Pancreas (tissue), 10 donors: Measurements from ENCODE around the gene TERT. TPM values are rescaled to one million over a fixed set of nuclear protein-coding genes. Genes with fewer than 3 reads are reported as not detected.

ENCODE experiments used
- ATAC-seq, 4 donors: fragments of 200-7000 bp; cut with Tn5 transposase; one replicate each; pipeline versions ENCODE4 v1.8.0 to v1.9.1; 2020; ENCODE audit warnings: mild to moderate bottlenecking in 4 of 4, moderate library complexity in 4 of 4
- DNase-seq, 6 donors: peaks; one replicate each; pipeline ENCODE4 v3.0.0-alpha.2; 2020
- FAIRE-seq: peaks from 2 replicates; lab custom pipeline; 2012; peaks lifted over from hg19 to GRCh38; lab: Jason Lieb, UNC
- H3K27ac ChIP-seq, 4 donors: fragments of 200-600 bp; sonication (generic); 1 replicate in 3 of 4; 2 replicates in 1 of 4; pipeline versions ENCODE4 v1.5.0 to v1.8.0; 2020
- H3K27me3 ChIP-seq, 4 donors: fragments of 200-600 bp; one replicate each; pipeline ENCODE4 v1.8.0; 2021
- H3K36me3 ChIP-seq, 3 donors: fragments of 200-600 bp; sonication (generic) in 1 of 3; one replicate each; pipeline versions ENCODE4 v1.5.0 to v1.8.0; 2020 to 2021
- H3K4me1 ChIP-seq, 3 donors: fragments of 200-600 bp; one replicate each; pipeline ENCODE4 v1.8.0; 2021
- H3K4me3 ChIP-seq, 4 donors: fragments of 200-600 bp; sonication (generic) in 2 of 4; one replicate each; pipeline versions ENCODE4 v1.5.0 to v1.8.0; 2020 to 2021
- H3K9me3 ChIP-seq, 4 donors: fragments of 200-600 bp; one replicate each; pipeline ENCODE4 v1.8.0; 2021
- WGBS, 2 donors: extraction: QIAGEN DNeasy Blood & Tissue Kit; methylation state at CpG; one replicate each; pipeline ENCODE4 v1.1.7; 2013; 5-methylcytosine and 5-hydroxymethylcytosine counted together
- intact Hi-C, 3 donors: fragments of 100-400 bp; cut with DNase I; formaldehyde crosslinking; loops; one replicate each; pipeline versions ENCODE4 v1.11.1 to v1.14.2; 2022
- polyA plus RNA-seq, 2 donors: library from polyadenylated mRNA; stranded (reverse); fragments of 200-250 nt; gene quantifications; one replicate each; pipeline ENCODE4 v1.2.3, GENCODE V29; 2013
- total RNA-seq, 6 donors: library from RNA; stranded (reverse); fragmentation: NEBNext Ultra II Directional in 4 of 6; extraction: Animal tissue kit (Norgen Biotek cat#: 25700) in 4 of 6; gene quantifications; one replicate each; pipeline versions ENCODE4 v1.2.1 to v1.2.4, GENCODE V29; 2021 to 2023
- TF ChIP-seq, protein P1 (sequence below), 4 donors: fragments of 200-600 bp; sonication (generic) in 3 of 4; IDR thresholded peaks; one replicate each; pipeline versions ENCODE4 v1.5.0 to v1.8.0; 2021; ENCODE audit warnings: antibody characterized with exemption in 4 of 4
- donor health status: healthy with polysubstance abuse.
- donor health status: DM: no; HTN: no; CAD: no; lungs with moderate emphysema.
- donor health status: DM: no; HTN: no; CAD: no.
- donor health status: control.
- donor health status: control.
- donor health status: Bipolar disorder and iron deficiency.
- donor health status: DM: yes; HTN: yes; CAD: no.
- donor health status: DM: no; HTN: no; CAD: no.
- donor health status: DM: no; HTN: no; CAD: no.
- donor health status: DM: yes; HTN: yes; CAD: no.

Gene TERT
- total and polyA plus RNA-seq, 8 donors: 0.06 to 0.28 (median 0.25) TPM; not detected in 5

DNA sequence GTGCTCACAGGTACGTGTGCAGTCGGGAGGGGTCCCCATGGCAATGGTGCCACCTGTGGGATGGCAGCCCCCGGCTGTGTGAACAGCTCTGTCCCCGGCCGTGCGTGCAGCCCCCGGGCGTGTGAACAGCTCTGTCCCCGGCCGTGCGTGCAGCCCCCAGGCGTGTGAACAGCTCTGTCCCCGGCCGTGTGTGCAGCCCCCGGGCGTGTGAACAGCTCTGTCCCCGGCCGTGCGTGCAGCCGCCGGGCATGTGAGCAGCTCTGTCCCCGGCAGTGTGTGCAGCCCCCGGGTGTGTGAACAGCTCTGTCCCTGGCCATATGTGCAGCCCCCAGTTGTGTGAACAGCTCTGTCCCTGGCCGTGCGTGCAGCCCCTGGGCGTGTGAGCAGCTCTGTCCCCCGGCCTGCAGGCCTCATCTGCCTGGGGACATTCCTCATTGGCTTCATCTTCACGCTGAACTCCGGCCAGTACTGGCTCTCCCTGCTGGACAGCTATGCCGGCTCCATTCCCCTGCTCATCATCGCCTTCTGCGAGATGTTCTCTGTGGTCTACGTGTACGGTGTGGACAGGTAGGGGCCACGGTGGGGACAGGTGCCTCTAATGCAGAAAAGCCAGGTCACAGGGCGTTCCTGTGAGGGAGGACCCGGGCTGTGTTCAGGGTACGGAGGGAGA lies 75.6 kb downstream of the TERT start:
- no peaks in the 10 kb centered on the region for H3K9me3 ChIP-seq
- intact Hi-C loops: no loop called here

DNA sequence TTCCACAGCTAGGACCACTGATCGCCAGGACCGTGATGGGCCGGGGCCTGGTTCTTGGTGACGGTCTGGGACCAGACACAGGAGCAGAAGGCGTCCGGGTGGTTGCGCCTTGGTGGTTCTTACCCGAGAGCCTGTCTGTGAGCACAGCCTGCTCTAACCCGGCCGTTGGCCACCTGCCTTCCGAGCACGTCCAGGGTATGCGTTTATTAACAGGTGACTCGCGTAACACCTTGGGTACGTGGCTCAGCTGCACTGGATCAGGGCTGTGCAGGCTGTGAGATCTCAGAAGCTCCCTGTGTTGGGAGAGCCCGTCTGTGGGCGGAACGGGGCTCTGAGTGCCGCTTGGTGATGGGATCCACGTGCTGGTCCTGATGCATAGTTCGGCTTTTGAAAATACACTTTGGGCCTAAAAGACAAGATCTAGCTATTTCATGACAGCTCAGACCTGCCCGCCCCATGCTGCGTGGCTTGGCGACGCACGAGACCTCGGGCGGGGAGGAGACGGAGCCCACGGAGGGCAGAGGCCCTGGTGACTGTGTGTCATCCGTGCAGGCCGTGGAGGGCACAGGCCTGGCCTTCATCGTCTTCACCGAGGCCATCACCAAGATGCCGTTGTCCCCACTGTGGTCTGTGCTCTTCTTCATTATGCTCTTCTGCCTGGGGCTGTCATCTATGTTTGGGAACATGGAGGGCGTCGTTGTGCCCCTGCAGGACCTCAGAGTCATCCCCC lies 76.4 kb downstream of the TERT start:
- Histone ChIP-seq H3K27ac (no peak overlapping the region), H3K36me3 (no peaks in the 10 kb centered on the region), H3K9me3 (no peaks in the 10 kb centered on the region), H3K4me3 (no peak overlapping the region), H3K4me1 (no peaks in the 10 kb centered on the region), H3K27me3 (no peaks in the 10 kb centered on the region)
- intact Hi-C loops: no loop called here
- 74 to 88% methylated on average over 38 of the region's 38 CpGs for whole genome bisulfite sequencing, 2 donors
- peak in 2 of 6 donors; percentile 15 to 56 for DNase-seq
- FAIRE-seq: no peak
- TF ChIP-seq, protein P1, sequence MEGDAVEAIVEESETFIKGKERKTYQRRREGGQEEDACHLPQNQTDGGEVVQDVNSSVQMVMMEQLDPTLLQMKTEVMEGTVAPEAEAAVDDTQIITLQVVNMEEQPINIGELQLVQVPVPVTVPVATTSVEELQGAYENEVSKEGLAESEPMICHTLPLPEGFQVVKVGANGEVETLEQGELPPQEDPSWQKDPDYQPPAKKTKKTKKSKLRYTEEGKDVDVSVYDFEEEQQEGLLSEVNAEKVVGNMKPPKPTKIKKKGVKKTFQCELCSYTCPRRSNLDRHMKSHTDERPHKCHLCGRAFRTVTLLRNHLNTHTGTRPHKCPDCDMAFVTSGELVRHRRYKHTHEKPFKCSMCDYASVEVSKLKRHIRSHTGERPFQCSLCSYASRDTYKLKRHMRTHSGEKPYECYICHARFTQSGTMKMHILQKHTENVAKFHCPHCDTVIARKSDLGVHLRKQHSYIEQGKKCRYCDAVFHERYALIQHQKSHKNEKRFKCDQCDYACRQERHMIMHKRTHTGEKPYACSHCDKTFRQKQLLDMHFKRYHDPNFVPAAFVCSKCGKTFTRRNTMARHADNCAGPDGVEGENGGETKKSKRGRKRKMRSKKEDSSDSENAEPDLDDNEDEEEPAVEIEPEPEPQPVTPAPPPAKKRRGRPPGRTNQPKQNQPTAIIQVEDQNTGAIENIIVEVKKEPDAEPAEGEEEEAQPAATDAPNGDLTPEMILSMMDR (IDR thresholded peaks at IDR 0.05): no peak
- ATAC-seq: no peak

More for the DNA sequence above, 75.6 kb downstream of the TERT start:
- no peaks in the 10 kb centered on the region for H3K27me3 ChIP-seq
- no peak overlapping the region for H3K27ac ChIP-seq
- DNase-seq (peak in 2 of 6 donors; percentile 6 to 49), FAIRE-seq (no peak), ATAC-seq (no peak)
- TF ChIP-seq, protein P1 (IDR thresholded peaks at IDR 0.05): no peak
- no peaks in the 10 kb centered on the region for H3K4me1 ChIP-seq
- H3K4me3 ChIP-seq: no peak overlapping the region
- H3K36me3 ChIP-seq: no peaks in the 10 kb centered on the region
- 64 to 67% methylated on average over 36 to 38 of the region's 38 CpGs for WGBS, 2 donors

DNA sequence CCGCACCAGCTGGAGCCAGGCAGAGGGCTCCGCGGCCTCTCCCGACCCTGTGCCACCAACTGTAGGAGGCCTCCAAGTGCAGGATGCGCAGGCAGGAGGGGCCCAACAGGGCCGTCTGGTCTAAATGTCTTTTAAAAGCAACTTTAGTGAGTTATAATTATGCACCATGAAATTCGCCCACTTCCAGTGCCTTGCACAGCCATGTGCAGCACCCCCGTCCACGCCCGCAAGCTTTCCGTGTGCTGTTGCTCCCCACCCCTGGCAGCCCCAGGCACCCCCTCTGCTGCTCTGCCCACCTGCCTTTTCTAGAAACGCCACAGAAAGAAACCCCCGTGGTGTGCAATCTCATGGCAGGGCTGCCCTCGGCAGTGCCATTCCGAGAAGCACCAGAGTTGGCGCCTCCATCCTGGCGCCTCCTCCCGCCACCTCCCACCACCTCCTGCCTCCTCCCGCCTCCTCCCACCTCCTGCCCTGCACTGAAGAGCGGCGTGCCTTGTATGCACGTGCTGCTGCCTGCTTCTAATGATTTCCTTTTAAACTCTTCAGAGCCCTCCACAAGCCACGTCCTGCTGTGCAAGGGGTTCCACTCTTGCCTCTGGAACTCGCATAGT lies 77.2 kb downstream of the TERT start:
- no peak for ATAC-seq
- Histone ChIP-seq H3K9me3 (no peaks in the 10 kb centered on the region), H3K27me3 (no peaks in the 10 kb centered on the region), H3K27ac (no peak overlapping the region), H3K4me3 (no peak overlapping the region), H3K4me1 (no peaks in the 10 kb centered on the region), H3K36me3 (no peaks in the 10 kb centered on the region)
- peak in 1 of 6 donors; percentile 8 for DNase-seq
- WGBS, 2 donors: 49 to 66% methylated on average over 24 of the region's 24 CpGs
- intact Hi-C loops: no loop called here
- FAIRE-seq: no peak
- TF ChIP-seq, protein P1 (IDR thresholded peaks at IDR 0.05): no peak

DNA sequence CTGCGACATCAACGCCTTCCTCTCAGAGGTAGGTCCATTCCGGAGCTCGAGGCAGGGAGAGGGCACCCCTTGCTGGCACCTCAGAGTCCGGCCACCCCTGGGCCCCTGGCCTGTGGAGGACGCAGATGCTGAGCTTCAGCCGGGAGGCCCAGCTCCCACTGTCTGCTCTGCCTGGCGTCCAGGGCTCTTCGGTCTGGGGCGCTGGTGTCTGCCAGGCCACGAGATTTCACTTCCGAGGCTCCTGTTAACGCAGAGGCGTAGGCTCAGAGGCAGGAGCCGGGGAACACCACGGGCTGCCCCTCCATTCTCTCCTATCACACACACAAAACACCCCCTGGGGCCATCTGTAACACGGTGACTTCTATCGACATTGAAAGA lies 78.0 kb downstream of the TERT start:
- 76 to 85% methylated on average over 18 of the region's 18 CpGs for WGBS, 2 donors

More for the DNA sequence above, 78.0 kb downstream of the TERT start:
- ATAC-seq (no peak), DNase-seq (no peak), FAIRE-seq (no peak)
- Histone ChIP-seq H3K4me3 (no peak overlapping the region), H3K27ac (no peak overlapping the region), H3K9me3 (no peaks in the 10 kb centered on the region), H3K27me3 (no peaks in the 10 kb centered on the region), H3K4me1 (no peaks in the 10 kb centered on the region), H3K36me3 (no peaks in the 10 kb centered on the region)
- intact Hi-C loops: no loop called here
- TF ChIP-seq, protein P1 (IDR thresholded peaks at IDR 0.05): no peak
